ENCODE results near the gene LEMD3.

DNA sequence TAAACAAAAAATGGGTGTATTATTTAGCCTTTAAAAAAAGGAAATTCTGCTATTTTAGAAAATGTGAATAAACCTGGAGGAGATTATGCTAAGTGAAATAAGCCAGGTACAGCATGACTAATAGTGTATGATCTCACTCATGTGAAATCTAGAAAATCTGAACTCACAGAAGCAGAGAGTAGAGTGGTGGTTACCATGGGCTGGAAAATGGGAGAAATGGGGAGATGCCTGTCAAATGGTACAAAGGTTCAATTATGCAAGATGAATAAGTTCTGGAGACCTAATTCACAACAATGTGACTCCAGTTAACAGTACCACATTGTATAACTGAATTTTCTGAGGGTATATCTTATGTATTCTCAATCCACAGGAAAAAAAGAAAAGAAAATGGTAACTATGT lies 17.4 kb upstream of the LEMD3 start:
- TF ChIP-seq, protein P1, sequence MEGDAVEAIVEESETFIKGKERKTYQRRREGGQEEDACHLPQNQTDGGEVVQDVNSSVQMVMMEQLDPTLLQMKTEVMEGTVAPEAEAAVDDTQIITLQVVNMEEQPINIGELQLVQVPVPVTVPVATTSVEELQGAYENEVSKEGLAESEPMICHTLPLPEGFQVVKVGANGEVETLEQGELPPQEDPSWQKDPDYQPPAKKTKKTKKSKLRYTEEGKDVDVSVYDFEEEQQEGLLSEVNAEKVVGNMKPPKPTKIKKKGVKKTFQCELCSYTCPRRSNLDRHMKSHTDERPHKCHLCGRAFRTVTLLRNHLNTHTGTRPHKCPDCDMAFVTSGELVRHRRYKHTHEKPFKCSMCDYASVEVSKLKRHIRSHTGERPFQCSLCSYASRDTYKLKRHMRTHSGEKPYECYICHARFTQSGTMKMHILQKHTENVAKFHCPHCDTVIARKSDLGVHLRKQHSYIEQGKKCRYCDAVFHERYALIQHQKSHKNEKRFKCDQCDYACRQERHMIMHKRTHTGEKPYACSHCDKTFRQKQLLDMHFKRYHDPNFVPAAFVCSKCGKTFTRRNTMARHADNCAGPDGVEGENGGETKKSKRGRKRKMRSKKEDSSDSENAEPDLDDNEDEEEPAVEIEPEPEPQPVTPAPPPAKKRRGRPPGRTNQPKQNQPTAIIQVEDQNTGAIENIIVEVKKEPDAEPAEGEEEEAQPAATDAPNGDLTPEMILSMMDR (IDR thresholded peaks at IDR 0.05) = no peak
- TF ChIP-seq POLR2A (IDR thresholded peaks at IDR 0.05) = no peak
